Activated CD8-positive, alpha-beta memory T cell treated with anti-CD3 and anti-CD28 coated beads, Interleukin-2, amount 50 U/mL, for 24 hours (primary cell): ENCODE results near the gene PARP15.

Experiments used
- DNase-seq: peaks from one replicate; pipeline ENCODE4 v3.0.0-alpha.2; 2020; ENCODE audit errors: extremely low read depth

The PARP15 gene

GRCh38 chr3:122572940-122573412 lies 4.5 kb upstream of the PARP15 start:
- no peak for DNase-seq

DNA sequence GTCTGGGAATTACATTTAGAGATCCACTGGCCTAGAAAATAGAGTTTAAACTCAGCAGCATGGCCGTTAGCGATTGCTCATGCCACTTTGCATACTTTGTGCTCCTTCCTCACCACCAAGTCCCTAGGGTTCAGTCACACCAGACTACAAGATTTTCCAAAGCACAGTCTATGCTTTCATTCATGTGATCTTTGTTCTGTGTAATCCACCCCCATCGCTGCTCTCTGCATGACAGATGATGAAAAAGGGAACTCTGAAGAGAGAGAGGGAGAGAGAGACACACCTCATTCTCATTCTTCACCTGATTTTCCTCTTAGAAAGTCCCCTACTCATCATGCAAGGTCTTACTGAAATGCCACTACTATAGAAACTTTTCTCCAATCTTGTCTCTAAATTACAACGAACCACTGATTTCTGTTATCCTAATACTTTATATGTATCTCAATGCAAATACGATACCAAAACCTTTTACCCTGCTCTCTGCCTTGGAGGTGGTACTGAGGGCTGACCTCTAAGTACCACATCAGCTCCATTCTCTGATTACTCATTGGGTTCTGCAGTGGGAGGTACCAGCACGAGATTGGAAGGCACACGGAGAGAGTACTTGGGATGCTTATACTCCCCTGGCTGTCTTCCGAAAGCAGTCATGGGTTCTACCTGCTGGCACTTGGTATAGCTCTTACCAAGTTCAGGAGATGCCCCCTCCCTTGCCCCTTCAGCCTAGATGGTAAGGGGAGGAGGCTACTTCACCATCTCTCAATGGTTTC lies 1.1 kb upstream of the PARP15 start:
- DNase-seq: no peak

DNA sequence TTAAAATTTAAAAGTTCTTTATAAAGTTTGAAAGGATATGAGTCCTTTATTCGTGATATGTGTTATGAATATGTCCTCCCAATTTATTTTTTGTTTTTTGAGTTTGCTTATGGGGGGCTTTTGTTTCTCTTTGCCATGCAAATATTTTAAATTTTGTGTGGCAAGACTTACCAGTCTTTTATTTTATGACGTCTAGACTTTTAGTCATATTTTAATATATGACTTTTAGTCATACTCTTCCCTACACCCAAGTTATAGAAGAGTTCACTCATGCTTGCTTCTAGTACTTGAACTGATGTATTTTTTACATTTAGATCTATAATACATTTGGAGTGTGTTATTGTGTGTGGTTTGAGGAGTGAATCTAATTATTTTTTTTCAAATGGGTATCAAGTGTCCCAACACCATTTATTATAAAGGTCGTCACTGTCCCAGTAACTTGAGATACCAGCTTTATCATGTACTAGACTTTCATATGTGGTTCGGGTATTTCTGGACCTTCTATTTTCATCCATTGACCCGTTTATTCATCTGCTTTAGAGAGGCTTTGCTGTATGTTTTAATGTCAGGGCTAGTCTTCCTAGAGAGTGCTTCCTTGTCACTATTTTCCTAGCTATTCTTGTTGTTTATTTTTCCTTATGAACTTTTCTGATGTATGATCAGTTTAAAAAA lies 755 bp downstream of the PARP15 start:
- no peak for DNase-seq

DNA sequence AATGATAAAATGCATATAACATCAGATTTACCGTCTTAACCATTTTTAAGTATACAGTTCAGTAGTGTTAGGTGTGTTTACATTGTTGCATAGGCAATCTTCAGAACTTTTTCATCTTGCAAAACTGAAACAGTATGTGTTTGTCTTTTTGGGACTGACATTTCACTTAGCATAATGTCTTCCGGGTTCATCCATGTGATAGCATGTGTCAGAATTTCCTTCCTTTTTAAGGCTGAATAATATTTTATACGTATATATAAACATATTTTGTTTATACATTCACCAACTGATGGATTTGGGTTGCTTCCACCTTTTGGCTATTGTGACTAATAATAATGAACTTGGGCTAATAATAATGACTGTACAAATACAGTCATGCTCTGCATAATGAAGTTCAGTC lies 3.0 kb downstream of the PARP15 start:
- DNase-seq: no peak

DNA sequence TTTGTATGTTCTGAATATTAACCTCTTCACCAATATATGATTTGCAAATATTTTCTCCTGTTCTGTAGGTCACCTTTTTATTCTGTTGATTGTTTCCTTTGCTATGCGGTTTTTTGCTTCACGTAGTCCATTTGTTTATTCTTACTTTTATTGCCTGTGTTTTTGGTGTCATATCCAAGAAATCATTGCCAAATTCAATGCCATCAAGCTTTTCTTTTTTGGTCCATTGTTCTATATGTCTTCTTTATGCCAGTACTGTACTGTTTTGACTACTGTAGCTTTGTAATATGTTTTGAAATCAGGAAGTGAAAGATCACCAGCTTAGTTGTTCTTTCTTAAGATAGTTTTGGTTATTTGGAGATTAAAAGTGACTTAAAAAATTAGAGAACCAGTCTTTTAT lies 4.2 kb downstream of the PARP15 start:
- DNase-seq: no peak

- no peak for DNase-seq
Measured at GRCh38 chr3:122582390-122582789, 4.9 kb downstream of the PARP15 start.

DNA sequence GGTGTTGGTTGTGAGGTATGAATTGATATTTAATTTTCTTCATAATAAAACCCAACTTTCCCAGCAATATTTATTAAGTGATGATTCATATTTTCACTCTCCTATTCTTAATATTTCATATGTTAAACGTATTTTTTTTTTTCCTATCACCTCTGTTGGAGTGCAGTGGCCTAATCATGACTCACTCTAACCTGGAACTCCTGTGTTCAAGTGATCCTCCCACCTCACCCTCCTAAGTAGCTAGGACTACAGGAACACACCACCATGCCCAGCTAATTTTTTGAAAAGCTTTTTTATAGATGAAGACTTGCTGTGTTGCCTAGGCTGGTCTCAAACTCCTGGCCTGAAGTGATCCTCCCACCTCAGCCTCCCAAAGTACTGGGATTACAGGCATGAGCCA lies 8.6 kb downstream of the PARP15 start:
- no peak for DNase-seq

DNA sequence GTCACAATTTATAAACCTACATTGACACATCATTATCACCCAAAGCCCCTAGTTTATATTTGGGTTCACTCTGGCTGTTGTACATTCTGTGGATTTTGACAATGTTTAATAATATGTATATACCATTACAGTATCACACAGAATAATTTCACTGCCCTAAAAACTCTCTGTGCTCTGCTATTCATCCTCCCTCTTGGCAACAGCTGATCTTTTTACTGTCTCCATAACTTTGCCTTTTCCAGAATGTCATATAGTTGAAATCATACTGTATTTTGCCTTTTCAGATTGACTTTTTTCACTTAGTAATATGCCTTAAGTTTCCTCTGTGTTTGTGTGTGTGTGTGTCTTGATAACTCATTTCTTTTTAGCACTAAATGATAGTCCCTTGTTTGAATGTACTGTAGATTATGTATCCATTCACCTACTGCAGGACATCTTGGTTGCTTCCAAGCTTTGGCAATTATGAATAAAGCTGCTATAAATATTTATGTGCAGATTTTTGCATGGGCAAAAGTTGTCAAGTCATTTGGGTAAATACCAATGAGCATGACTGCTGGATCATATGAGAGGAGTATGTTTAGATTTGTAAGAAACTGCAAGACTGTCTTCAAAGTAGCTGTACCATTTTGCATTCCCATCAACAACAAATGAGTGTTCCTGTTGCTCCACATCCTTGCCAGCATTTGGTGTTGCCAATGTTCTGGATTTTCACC lies 9.5 kb downstream of the PARP15 start:
- DNase-seq: no peak

DNA sequence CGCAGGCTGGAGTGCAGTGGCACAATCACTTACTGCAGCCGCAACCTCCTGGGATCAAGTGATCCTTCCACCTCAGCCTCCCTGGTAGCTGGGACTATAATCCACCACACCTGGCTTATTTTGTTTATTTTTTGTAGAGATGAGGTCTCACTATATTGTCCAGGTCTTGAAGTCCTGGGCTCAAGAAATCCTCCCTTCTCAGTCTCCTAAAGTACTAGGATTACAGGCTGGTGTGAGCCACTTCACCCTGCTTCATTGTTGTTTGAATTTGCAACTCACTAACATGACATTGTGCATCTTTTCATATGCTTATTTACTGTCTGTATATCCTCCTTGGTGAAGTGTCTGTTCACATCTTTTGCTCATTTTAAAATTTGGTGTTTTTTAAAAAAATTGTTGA lies 10.1 kb downstream of the PARP15 start:
- no peak for DNase-seq

- DNase-seq: no peak
Measured at GRCh38 chr3:122589297-122589696, 11.8 kb downstream of the PARP15 start.

DNA sequence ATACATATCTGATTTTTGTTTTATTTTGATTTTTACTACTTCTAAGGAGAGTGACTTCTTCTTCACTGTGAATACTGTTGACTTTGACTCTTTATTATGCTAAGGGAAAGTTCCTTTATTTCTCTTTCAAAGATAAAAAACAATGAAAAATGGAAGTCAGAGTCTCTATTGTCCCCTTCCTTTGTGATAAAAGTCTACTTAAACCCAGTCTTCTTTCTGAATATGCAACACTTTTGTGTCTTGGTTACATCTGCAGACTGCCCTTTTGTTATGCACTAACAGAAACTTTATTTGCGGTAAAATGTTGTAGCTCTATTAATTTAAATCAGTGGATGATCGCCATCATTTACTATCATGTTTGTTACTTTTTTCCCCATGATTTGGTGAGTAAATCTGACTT lies 13.2 kb downstream of the PARP15 start:
- DNase-seq: no peak

DNA sequence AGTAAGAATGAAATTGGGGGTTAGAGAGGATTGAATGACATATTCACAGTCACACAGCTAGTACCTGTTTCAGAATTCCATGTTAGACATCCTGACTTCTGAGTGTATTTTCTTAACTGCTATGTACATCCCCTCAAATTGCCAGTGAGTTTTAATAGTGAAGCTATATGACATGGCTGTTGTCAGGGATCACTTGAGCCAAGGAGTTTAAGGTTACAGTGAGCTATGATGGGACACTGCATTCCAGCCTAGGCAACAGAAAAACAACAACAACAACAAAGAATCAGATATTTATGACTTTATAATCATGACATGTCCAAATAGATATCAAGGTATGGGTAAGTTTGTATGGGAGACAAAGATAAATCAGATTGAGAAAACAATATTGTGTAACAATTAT lies 16.6 kb downstream of the PARP15 start:
- DNase-seq: no peak

DNA sequence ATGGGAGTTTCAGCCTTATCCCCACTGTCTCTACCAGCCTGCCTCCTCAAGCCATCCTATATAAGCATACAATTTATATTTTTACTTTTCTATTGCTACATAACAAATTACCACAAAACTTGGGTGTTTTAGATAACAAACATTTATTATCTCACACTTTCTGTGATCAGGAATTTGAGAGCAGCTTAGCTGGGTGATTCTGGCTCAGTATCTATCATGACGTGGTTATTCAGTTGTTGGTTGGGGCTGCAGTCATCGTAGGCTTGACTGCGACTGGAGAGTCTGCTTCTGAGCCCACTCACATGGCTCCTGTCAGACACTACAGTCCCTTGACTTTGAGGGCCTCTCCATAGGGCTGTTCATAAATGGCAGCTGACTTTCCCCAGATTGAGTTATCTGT lies 20.7 kb downstream of the PARP15 start:
- no peak for DNase-seq

GRCh38 chr3:122598556-122598955 lies 21.1 kb downstream of the PARP15 start:
- no peak for DNase-seq

GRCh38 chr3:122602011-122602710 lies 24.7 kb downstream of the PARP15 start:
- DNase-seq: no peak

GRCh38 chr3:122603056-122603455 lies 25.6 kb downstream of the PARP15 start:
- no peak for DNase-seq

DNA sequence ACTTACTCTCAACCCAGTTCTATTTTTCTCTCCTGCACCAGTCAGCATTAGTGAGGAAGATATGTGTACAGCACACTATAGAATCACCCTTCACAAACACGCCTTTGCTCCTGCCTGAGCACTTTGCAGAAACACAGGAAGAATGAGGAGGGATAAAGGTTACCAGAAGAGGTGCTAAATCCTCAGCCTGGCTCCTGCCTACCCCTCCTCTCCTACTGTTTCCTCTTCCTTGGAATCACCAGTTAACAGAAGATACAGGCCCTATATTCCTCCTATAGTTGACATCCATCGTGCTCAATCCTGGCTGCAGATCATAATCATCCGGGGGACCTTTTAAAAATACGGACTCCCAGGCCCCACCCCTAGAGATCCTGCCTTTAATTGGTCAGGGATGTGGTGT lies 28.9 kb downstream of the PARP15 start:
- DNase-seq: no peak

DNA sequence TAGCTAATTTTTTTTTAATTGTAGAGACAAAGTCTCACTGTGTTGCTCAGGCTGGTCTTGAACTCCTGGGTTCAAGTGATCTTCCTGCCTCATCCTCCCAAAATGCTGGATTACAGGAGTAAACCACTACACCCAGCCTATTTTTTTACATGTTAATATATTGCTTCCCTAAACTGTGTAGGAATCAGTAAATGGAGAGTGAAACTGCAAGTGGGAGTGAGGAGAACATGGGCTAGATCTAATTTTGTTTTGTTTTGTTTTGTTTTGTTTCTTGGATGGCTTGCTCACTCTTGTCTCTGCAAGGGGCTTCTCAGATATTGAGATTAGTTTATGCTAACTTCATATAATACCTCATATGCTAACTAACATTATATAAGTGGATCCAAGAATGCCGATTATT lies 31.5 kb downstream of the PARP15 start:
- no peak for DNase-seq

DNA sequence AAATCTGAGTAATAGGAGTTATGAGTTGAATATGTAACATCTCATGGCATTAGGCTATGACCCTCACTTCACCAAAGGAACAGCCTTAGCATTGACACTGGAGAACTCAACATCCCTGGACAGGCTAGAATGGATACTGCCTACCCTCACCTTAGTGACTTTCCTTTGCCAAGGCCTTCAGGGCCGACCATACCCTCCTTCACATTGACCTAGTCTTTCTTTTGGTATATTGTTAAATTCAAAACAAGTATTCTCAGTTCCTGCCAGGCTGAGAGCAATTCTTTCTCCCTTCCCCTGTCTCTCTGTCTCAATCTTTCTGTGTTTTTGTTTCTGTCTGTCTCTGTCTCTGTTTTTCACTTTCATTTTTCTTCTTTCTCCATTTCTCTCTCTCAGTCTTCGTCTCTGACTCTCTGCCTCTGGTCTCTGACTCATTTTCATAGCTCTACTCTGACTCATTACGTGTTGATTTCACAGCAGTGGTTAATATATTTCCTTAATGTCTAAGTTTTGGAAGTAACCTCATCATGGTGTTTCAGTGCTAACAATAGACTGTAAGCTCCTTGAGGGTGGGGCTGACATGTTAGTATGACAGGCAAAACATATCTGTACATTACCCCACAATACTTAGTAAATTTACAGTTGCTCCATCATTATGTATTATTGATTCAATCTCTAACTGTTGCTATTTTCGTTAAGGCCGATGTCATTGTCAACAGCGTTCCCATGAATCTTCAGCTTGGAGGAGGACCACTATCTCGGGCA lies 32.5 kb downstream of the PARP15 start:
- no peak for DNase-seq

- DNase-seq: no peak
Measured at GRCh38 chr3:122612696-122613095, 35.2 kb downstream of the PARP15 start.

GRCh38 chr3:122615303-122615702 lies 37.9 kb downstream of the PARP15 start:
- no peak for DNase-seq
